ENCODE measurements around the gene MARCKSL1.

The MARCKSL1 gene

DNA sequence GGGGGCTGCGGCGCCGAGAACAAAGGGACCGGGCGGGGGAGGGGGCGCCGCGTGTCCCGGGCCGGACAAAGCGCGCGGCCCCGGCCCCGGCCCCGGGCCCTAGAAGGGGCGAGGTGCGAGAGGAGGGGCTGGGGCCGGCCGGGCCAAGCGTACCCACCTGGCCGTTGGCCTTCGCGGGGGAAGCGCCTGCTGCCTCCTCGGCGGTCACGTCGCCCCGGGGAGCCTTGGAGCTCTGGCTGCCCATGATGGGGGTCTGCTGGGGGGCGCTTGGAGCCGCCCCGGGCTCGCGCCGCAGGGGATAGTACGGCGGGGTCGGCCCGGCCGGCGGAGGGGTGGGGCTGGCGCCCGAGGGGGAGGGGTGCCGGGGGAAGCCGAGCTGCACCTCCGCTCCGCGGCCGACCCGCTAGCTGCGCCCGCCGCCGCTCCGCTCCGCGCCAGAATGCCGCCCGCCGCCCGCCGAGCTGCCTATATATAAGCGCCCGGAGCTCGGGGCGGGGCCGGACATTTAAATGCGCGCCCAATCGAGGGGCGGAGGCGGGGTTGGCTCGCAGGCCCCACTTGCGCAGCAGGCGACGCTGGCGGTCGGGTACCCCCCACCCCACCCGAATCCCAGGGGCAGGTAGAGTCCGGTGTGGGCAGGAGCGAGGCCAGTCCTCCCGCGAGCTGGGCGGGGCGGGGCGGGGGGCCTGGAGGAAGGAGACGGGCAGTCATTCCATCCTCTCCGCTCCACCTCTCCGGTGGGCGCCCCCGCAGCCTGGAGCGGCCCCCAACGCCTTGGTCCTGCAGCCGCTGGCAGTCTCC is at the start of gene MARCKSL1:
Gene MARCKSL1, minus strand, starts transcription at position 444 of the 801 bp plus-strand sequence. Its CDS starts 200 bp downstream, at position 244.
- Mint-ChIP-seq H3K4me3 (peak within 1 kb of the TSS; percentile 87), H3K9me3 (no peaks in the 10 kb centered on the region), H3K36me3 (ENCODE audit: low read depth) (peaks cover 21% of the 10 kb centered on the region), H3K4me1 (ENCODE audit: low read depth) (peaks cover 39% of the 10 kb centered on the region), H3K27me3 (ENCODE audit: low read depth) (no peaks in the 10 kb centered on the region), H3K27ac (peak within 1 kb of the TSS; percentile 61)

DNA sequence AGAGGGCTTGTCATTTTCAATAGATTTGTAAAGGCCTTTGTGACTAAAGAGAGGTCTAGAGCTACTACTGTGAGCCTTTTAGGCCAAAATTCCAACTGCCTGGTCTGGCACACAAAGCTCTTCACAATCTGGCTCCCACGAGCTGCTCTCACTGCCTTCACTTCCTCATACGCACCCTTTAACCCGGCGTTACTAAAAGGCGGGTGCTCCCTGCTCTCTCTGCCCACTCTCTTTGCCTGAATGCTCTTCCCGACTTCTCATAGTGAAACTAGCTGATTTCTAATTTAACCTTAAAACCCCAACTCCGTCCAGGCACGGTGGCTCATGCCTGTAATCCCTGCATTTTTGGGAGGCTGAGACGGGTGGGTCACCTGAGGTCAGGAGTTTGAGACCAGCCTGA is 44.0 kb upstream of the MARCKSL1 start:
- peaks cover 31% of the 10 kb centered on the region for H3K36me3 Mint-ChIP-seq (ENCODE audit: low read depth)
- H3K9me3 Mint-ChIP-seq = no peaks in the 10 kb centered on the region
- H3K4me1 Mint-ChIP-seq (ENCODE audit: low read depth) = no peaks in the 10 kb centered on the region
- H3K27ac Mint-ChIP-seq = no peak overlapping the region
- no peak overlapping the region for H3K4me3 Mint-ChIP-seq
- H3K27me3 Mint-ChIP-seq (ENCODE audit: low read depth) = no peaks in the 10 kb centered on the region

- Mint-ChIP-seq H3K4me3 (no peak overlapping the region), H3K27ac (no peak overlapping the region), H3K9me3 (no peaks in the 10 kb centered on the region), H3K4me1 (ENCODE audit: low read depth) (peaks cover 4% of the 10 kb centered on the region), H3K36me3 (ENCODE audit: low read depth) (peaks cover 29% of the 10 kb centered on the region), H3K27me3 (ENCODE audit: low read depth) (no peaks in the 10 kb centered on the region)
Observed at GRCh38 chr1:32377541-32378220, 41.6 kb upstream of the MARCKSL1 start.

DNA sequence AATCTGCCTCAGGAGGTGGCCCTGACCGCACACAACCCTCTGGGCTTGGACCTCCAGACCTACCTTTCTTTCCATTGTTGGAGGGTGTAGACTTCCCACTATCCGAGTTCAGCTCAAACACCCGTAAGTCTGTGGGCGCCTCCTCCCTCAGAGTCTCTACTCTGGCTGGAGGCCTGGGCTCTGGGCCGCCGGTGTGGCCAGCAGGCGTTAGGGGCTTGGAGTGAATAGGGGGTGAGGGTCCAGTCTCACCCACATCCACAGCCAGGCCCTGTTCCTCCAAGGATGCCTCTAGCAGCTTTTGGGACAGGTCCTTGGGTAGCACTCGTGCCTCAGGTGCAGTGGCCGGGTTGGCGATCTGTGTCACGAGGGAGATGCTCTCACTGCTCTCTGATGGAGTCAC is 40.2 kb upstream of the MARCKSL1 start:
- peaks cover 16% of the 10 kb centered on the region for H3K4me1 Mint-ChIP-seq (ENCODE audit: low read depth)
- no peak overlapping the region for H3K4me3 Mint-ChIP-seq
- H3K36me3 Mint-ChIP-seq (ENCODE audit: low read depth) = peaks cover 37% of the 10 kb centered on the region
- H3K9me3 Mint-ChIP-seq = no peaks in the 10 kb centered on the region
- no peaks in the 10 kb centered on the region for H3K27me3 Mint-ChIP-seq (ENCODE audit: low read depth)
- no peak overlapping the region for H3K27ac Mint-ChIP-seq

GRCh38 chr1:32373996-32374592 is 38.1 kb upstream of the MARCKSL1 start:
- peaks cover 16% of the 10 kb centered on the region for H3K4me1 Mint-ChIP-seq (ENCODE audit: low read depth)
- H3K27me3 Mint-ChIP-seq (ENCODE audit: low read depth) = no peaks in the 10 kb centered on the region
- H3K9me3 Mint-ChIP-seq = no peaks in the 10 kb centered on the region
- no peak overlapping the region for H3K27ac Mint-ChIP-seq
- H3K4me3 Mint-ChIP-seq = no peak overlapping the region
- peaks cover 26% of the 10 kb centered on the region for H3K36me3 Mint-ChIP-seq (ENCODE audit: low read depth)

DNA sequence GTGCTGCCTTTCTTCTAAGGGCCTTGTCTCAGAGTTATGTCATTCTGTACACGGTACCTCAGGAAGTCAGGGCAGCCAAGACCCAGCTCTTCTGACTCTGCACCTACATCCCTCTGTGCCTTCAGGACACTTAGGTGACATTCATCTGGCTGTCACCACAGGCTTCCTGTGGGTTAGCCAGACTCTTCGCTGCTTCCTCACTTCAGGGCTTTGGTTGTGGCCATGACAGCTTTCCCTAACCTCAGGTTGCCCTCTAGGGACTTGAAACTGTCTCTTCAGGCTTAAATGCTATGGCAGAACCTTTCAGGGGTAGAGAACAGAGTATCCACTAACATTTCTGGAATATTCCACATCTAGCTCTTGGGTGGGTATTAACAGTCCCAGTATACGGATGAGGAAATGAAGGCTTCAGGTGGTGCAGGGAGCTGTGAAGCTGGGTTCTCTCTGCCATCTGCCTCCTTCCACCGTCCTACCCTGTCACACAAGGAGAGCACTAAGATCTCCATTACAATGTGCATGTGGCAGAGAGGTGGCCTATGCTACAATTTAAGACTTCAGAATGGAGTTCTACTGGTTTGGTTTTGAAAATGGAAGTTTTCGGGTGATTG is 36.2 kb upstream of the MARCKSL1 start:
- Mint-ChIP-seq H3K4me1 (ENCODE audit: low read depth) (peaks cover 16% of the 10 kb centered on the region), H3K4me3 (no peak overlapping the region), H3K9me3 (no peaks in the 10 kb centered on the region), H3K27me3 (ENCODE audit: low read depth) (no peaks in the 10 kb centered on the region), H3K27ac (no peak overlapping the region), H3K36me3 (ENCODE audit: low read depth) (peaks cover 17% of the 10 kb centered on the region)

GRCh38 chr1:32367912-32368635 is 32.0 kb upstream of the MARCKSL1 start:
- no peaks in the 10 kb centered on the region for H3K27me3 Mint-ChIP-seq (ENCODE audit: low read depth)
- no peak overlapping the region for H3K27ac Mint-ChIP-seq
- no peaks in the 10 kb centered on the region for H3K9me3 Mint-ChIP-seq
- H3K4me3 Mint-ChIP-seq = no peak overlapping the region
- peaks cover 24% of the 10 kb centered on the region for H3K36me3 Mint-ChIP-seq (ENCODE audit: low read depth)
- peaks cover 16% of the 10 kb centered on the region for H3K4me1 Mint-ChIP-seq (ENCODE audit: low read depth)

DNA sequence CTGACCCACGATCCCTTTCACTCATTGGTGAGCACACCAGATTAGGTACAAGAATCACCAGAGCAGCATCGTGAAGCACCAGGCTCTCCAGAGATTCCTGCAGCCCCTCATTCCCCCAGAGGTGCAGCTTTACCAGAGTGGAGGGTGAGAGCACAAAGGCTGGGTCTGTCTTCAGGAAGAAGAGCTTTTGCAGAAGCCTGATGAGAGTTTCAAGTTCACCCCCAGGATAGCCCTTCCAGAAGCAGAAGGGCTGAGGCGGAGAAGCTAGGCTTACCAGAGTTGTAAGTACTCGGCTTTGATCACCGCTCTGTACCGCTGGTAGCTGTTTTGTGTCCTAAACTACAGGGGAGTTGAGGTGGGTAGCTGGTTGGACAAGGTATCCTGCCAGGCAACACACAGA is 29.4 kb upstream of the MARCKSL1 start:
- H3K9me3 Mint-ChIP-seq = no peaks in the 10 kb centered on the region

DNA sequence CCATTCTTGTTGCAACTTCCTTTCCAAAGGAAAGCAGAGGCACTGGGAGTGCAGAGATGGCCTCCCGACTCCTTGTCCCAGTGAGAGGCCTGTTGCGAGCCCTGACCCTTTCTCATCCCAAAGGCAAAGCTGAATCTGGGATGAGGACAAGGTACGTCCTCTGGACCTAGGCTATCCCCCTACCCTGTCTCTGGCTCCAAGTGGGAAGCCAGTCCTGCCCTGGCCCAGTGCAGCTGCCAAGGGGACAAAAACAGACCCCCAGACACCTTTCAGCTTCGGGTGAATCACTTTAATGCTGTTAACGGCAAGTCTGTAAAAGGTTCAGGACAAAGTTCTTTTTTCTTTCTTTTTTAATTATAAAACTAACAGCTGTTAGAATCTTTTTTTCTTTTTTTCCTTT is 28.8 kb upstream of the MARCKSL1 start:
- Mint-ChIP-seq H3K4me1 (ENCODE audit: low read depth) (peaks cover 10% of the 10 kb centered on the region), H3K36me3 (ENCODE audit: low read depth) (peaks cover 28% of the 10 kb centered on the region), H3K27ac (no peak overlapping the region), H3K9me3 (no peaks in the 10 kb centered on the region), H3K4me3 (no peak overlapping the region), H3K27me3 (ENCODE audit: low read depth) (peaks cover 7% of the 10 kb centered on the region)

More for the DNA sequence above, 29.4 kb upstream of the MARCKSL1 start:
- no peak overlapping the region for H3K27ac Mint-ChIP-seq
- H3K4me3 Mint-ChIP-seq = no peak overlapping the region
- H3K36me3 Mint-ChIP-seq (ENCODE audit: low read depth) = peaks cover 27% of the 10 kb centered on the region
- H3K4me1 Mint-ChIP-seq (ENCODE audit: low read depth) = peaks cover 6% of the 10 kb centered on the region
- peaks cover 7% of the 10 kb centered on the region for H3K27me3 Mint-ChIP-seq (ENCODE audit: low read depth)

DNA sequence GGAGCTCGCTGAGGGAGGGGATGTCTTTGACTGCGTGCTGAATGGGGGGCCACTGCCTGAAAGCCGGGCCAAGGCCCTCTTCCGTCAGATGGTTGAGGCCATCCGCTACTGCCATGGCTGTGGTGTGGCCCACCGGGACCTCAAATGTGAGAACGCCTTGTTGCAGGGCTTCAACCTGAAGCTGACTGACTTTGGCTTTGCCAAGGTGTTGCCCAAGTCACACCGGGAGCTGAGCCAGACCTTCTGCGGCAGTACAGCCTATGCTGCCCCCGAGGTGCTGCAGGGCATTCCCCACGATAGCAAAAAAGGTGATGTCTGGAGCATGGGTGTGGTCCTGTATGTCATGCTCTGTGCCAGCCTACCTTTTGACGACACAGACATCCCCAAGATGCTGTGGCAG is 27.7 kb upstream of the MARCKSL1 start:
- peaks cover 15% of the 10 kb centered on the region for H3K4me1 Mint-ChIP-seq (ENCODE audit: low read depth)
- no peak overlapping the region for H3K4me3 Mint-ChIP-seq
- H3K9me3 Mint-ChIP-seq = no peaks in the 10 kb centered on the region
- peaks cover 26% of the 10 kb centered on the region for H3K36me3 Mint-ChIP-seq (ENCODE audit: low read depth)
- peaks cover 7% of the 10 kb centered on the region for H3K27me3 Mint-ChIP-seq (ENCODE audit: low read depth)
- no peak overlapping the region for H3K27ac Mint-ChIP-seq

DNA sequence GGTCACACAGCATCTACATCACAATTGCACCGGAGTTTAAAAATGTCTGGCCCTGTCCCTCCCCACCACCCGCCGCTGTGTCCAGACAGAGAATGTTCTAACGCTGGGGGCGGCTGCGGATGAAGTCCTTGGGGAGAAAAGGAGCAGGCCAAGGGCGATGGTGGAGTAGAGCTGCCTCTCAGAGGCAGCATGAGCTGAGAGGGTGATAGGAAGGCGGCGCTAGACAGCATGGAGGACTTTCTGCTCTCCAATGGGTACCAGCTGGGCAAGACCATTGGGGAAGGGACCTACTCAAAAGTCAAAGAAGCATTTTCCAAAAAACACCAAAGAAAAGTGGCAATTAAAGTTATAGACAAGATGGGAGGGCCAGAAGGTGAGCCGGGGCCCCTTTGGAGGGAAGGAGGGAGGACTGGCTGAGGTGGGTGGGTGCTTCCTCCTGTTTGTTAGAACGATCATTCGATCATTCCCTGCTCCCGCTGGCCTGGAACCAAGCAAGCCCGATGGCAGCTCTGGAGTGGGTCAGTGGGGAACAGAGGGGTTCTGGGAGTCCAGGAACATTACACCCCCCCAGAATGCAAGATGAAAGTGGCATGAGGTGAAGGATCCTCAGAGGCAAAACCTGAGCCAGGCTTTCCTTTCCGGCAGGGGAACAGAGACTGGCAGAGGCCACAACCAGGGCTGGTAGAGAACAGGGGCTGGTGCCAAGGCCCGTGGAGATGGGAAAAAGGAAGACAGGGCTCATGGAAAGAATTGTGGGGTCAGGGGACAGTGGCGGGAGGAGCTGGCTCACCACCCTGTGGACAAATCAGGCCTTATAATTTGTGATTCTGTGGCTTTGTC is 26.7 kb upstream of the MARCKSL1 start, which contains the start of the genes FAM229A and TSSK3:
Gene FAM229A, minus strand, starts transcription at position 12 of the 840 bp plus-strand sequence. CDS start 394 bp downstream, outside the sequence.
Gene TSSK3, plus strand, starts transcription at position 66 of the 840 bp plus-strand sequence. Its CDS starts 163 bp downstream, at position 229.
- peaks cover 17% of the 10 kb centered on the region for H3K4me1 Mint-ChIP-seq (ENCODE audit: low read depth)
- no peaks in the 10 kb centered on the region for H3K9me3 Mint-ChIP-seq
- no peak within 1 kb of the TSS for H3K27ac Mint-ChIP-seq
- peaks cover 22% of the 10 kb centered on the region for H3K36me3 Mint-ChIP-seq (ENCODE audit: low read depth)
- H3K4me3 Mint-ChIP-seq = no peak within 1 kb of the TSS
- H3K27me3 Mint-ChIP-seq (ENCODE audit: low read depth) = peaks cover 10% of the 10 kb centered on the region

DNA sequence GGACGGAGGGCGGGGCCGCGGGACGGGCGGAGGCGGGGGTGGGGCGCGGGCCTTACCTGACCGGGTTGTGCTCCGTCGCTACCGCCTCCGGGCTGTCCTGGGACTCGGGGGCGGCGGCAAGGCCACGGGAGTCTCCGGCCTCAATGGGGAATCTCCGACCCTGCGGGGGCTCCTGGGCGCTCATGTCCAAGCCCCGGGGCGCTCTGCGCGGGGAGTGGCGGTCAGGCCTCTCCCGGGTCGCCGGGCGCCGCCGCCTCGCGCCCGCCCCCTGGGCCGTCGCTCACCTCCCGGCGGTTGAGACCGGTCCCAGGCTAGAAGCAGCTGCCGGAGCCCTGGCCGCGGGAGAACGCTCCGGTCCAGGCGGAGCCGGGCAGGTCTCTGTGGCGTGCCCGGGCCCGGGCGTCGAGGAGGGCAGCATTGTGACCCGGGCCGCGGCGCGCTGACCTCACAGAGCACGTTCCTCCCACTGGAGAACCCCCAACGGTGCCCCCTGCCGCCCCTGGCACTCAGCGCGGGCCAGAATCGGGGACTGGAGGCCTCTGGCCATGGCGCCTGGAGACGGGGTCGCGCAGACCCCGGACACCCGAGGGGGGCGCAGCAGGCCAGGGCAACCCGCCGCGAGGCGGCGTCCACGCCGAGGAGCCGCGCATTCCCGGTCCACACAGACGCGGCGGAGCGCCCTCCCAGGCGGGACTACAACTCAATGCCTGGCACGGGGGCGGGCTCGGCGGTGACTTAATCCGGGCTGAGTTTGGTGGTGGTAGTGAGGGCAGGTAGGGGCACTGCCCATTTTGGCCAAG is 25.8 kb upstream of the MARCKSL1 start:
- Mint-ChIP-seq H3K4me3 (no peak overlapping the region), H3K36me3 (ENCODE audit: low read depth) (peaks cover 22% of the 10 kb centered on the region), H3K27ac (no peak overlapping the region), H3K4me1 (ENCODE audit: low read depth) (peaks cover 17% of the 10 kb centered on the region), H3K27me3 (ENCODE audit: low read depth) (peaks cover 10% of the 10 kb centered on the region), H3K9me3 (no peaks in the 10 kb centered on the region)

GRCh38 chr1:32361308-32361673 is 25.3 kb upstream of the MARCKSL1 start:
- H3K27me3 Mint-ChIP-seq (ENCODE audit: low read depth) = peaks cover 10% of the 10 kb centered on the region
- peaks cover 19% of the 10 kb centered on the region for H3K4me1 Mint-ChIP-seq (ENCODE audit: low read depth)
- H3K9me3 Mint-ChIP-seq = no peaks in the 10 kb centered on the region
- H3K4me3 Mint-ChIP-seq = no peak overlapping the region
- no peak overlapping the region for H3K27ac Mint-ChIP-seq
- peaks cover 22% of the 10 kb centered on the region for H3K36me3 Mint-ChIP-seq (ENCODE audit: low read depth)

Data from T-helper 1 cell treated with Interleukin-12 subunit alpha and Interleukin-12 subunit beta and Interleukin-4 antibody, amounts not matched to agents 30 μg/mL and 1 μg/mL, for 36 hours (primary cell).